Ishikawa (cell line): ENCODE measurements around the gene TBC1D13.

ENCODE experiments used
- CEBPB ChIP-seq: IDR thresholded peaks from 2 replicates; pipeline ENCODE4 v1.6.1; 2012
- CREB1 ChIP-seq: IDR thresholded peaks from 2 replicates; pipeline ENCODE4 v1.6.1; 2012; ENCODE audit warnings: low read depth
- EGR1 ChIP-seq: IDR thresholded peaks from 2 replicates; pipeline ENCODE4 v1.6.1; 2012
- EP300 ChIP-seq: IDR thresholded peaks from 2 replicates; pipeline ENCODE4 v1.6.1; 2012; ENCODE audit warnings: borderline replicate concordance
- FOXM1 ChIP-seq: IDR thresholded peaks from 2 replicates; pipeline ENCODE4 v1.6.1; 2012; ENCODE audit warnings: low read depth, borderline replicate concordance
- NFIC ChIP-seq: IDR thresholded peaks from 2 replicates; pipeline ENCODE4 v1.6.1; 2012
- RAD21 ChIP-seq: IDR thresholded peaks from 2 replicates; pipeline ENCODE4 v1.6.1; 2012; ENCODE audit warnings: low read depth
- TAF1 ChIP-seq: IDR thresholded peaks from 2 replicates; pipeline ENCODE4 v1.6.1; 2012; ENCODE audit warnings: low read depth, mild to moderate bottlenecking
- TCF12 ChIP-seq: IDR thresholded peaks from 2 replicates; pipeline ENCODE4 v1.6.1; 2012; ENCODE audit warnings: low read depth
- TEAD4 ChIP-seq: IDR thresholded peaks from 2 replicates; pipeline ENCODE4 v1.6.1; 2012
- YY1 ChIP-seq: IDR thresholded peaks from 2 replicates; pipeline ENCODE4 v1.6.1; 2012; ENCODE audit warnings: low read depth
- ZBTB7A ChIP-seq: IDR thresholded peaks from 2 replicates; pipeline ENCODE4 v1.6.1; 2012; ENCODE audit warnings: low read depth
- TF ChIP-seq, protein P1 (sequence below): IDR thresholded peaks from 2 replicates; pipeline ENCODE4 v1.6.1; 2012
- TF ChIP-seq, protein P2 (sequence below): IDR thresholded peaks from 2 replicates; pipeline ENCODE4 v1.6.1; 2012
- TF ChIP-seq, protein P3 (sequence below): IDR thresholded peaks from 2 replicates; pipeline ENCODE4 v1.6.1; 2012; ENCODE audit warnings: low read depth, mild to moderate bottlenecking

TBC1D13 gene

DNA sequence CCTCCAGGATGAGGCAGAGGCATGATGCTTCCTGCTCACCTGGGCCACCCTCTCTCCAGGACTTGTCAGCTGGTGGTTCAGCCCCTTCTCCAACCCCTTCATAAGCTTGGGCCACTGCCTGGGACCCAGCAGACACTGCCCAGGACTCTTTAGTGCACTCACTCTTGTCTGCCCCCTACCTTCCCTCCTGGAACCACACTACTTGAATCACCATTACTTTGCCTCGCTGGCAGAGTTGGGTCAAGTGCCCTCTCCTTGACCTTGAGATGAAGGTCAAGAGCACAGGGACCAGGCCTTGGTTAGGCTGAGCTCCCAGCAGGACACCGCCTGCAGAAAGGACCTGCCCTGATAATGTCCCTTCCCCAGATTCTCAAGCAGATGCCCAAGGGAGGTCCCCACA is 22.8 kb downstream of the TBC1D13 start:
- TF ChIP-seq CREB1 (no peak), YY1 (no peak), ZBTB7A (no peak)
- TF ChIP-seq, protein P1, sequence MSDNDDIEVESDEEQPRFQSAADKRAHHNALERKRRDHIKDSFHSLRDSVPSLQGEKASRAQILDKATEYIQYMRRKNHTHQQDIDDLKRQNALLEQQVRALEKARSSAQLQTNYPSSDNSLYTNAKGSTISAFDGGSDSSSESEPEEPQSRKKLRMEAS, result no peak

DNA sequence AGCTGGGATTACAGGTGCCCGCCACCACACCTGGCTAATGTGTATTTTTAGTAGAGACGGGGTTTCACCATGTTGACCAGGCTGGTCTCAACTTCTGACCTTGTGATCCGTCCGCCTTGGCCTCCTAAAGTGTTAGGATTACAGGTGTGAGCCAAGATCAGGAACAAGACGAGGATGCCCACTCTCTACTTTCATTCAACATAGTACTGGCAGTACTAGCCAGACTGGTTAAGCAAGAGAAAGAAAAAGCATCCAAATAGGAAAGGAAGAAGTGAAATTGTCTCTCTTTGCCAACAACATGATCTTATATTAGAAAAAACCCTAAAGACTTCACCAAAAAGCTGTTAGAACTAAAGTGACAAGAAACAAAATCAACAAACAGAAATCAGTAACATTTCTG is 23.8 kb downstream of the TBC1D13 start:
- TF ChIP-seq TCF12 (no peak), CEBPB (no peak), YY1 (no peak), EP300 (no peak), EGR1 (no peak), NFIC (no peak), TEAD4 (no peak), ZBTB7A (no peak), CREB1 (no peak), FOXM1 (no peak), RAD21 (no peak), TAF1 (no peak)
- TF ChIP-seq, protein P1, result no peak
- TF ChIP-seq, protein P2, sequence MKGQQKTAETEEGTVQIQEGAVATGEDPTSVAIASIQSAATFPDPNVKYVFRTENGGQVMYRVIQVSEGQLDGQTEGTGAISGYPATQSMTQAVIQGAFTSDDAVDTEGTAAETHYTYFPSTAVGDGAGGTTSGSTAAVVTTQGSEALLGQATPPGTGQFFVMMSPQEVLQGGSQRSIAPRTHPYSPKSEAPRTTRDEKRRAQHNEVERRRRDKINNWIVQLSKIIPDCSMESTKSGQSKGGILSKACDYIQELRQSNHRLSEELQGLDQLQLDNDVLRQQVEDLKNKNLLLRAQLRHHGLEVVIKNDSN, result no peak
- TF ChIP-seq, protein P3, sequence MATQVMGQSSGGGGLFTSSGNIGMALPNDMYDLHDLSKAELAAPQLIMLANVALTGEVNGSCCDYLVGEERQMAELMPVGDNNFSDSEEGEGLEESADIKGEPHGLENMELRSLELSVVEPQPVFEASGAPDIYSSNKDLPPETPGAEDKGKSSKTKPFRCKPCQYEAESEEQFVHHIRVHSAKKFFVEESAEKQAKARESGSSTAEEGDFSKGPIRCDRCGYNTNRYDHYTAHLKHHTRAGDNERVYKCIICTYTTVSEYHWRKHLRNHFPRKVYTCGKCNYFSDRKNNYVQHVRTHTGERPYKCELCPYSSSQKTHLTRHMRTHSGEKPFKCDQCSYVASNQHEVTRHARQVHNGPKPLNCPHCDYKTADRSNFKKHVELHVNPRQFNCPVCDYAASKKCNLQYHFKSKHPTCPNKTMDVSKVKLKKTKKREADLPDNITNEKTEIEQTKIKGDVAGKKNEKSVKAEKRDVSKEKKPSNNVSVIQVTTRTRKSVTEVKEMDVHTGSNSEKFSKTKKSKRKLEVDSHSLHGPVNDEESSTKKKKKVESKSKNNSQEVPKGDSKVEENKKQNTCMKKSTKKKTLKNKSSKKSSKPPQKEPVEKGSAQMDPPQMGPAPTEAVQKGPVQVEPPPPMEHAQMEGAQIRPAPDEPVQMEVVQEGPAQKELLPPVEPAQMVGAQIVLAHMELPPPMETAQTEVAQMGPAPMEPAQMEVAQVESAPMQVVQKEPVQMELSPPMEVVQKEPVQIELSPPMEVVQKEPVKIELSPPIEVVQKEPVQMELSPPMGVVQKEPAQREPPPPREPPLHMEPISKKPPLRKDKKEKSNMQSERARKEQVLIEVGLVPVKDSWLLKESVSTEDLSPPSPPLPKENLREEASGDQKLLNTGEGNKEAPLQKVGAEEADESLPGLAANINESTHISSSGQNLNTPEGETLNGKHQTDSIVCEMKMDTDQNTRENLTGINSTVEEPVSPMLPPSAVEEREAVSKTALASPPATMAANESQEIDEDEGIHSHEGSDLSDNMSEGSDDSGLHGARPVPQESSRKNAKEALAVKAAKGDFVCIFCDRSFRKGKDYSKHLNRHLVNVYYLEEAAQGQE, result no peak

DNA sequence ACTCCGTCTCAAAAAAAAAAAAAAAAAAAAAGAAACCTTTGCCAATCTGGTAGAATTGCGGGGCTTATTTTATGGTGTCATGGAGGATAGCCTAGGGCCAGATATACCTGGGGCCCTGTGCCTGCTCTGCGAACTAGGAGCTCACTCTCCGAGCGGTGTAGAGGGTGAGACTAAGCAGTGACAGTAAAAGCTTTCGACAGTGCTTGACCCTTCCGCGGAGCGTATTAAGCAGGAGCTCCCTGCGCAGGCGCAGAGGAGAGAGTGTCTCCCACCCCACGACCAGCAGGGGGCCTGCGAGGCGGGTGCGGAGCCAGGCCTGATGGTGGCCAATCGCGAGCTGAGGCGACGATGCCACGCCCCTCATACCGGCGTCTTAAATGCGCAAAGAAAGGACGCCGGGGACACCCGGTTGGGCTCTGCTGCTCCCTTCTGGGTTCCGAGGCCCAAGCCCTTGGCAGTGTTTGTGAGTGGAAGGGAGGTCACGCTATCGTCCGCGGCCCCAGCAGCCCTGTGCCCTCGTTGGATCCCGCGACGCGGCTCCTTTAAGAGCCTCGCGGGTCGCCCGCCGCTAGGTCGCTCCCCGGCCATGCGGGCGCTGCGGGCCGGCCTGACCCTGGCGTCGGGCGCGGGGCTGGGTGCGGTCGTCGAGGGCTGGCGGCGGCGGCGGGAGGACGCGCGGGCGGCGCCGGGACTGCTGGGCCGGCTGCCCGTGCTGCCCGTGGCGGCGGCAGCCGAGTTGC is 31.2 kb downstream of the TBC1D13 start, which contains the start of gene ENDOG:
Gene ENDOG, plus strand, starts transcription at position 402 of the 740 bp plus-strand sequence. Its CDS starts 185 bp downstream, at position 587.
- TF ChIP-seq TAF1 (peak; percentile 72; the same call in 1 of the 2 replicates), CREB1 (no peak), TCF12 (no peak), EGR1 (no peak), FOXM1 (no peak), ZBTB7A (0 out of 2 replicates have a peak, but pooled peaks have one; percentile 18), EP300 (no peak), YY1 (no peak; the same call in 1 of the 2 replicates)
- TF ChIP-seq, protein P1, result no peak; the same call in 1 of the 2 replicates

DNA sequence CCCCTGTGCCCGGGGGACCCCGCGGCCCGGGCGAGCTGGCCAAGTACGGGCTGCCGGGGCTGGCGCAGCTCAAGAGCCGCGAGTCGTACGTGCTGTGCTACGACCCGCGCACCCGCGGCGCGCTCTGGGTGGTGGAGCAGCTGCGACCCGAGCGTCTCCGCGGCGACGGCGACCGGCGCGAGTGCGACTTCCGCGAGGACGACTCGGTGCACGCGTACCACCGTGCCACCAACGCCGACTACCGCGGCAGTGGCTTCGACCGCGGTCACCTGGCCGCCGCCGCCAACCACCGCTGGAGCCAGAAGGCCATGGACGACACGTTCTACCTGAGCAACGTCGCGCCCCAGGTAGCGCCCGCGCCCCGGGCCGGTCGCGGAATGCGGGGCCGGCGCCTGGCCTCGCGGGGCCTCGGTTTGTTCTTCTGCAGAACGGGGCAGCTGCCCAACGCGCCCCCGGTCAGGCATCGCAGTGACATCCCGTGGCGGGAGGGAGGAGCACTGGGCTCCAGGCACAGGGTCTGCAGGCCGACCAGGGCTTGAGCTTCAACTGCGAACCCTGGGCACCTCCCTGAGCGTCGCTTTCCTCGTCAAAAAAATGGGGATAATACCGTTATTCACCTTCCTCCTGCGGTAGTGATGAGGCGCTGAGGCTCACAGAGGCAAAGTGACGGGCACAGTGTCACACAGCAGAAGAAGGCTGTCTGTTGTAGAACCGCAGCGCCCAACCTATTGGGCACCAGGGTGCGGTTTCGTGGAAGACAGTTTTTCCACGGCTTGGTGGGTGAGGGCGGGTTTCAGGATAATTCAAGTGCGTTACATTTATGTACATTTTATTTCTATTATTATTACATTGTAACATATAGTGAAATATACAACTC is 32.0 kb downstream of the TBC1D13 start:
- TF ChIP-seq FOXM1 (no peak), ZBTB7A (no peak), TEAD4 (0 out of 2 replicates have a peak, but pooled peaks have one; percentile 3), TCF12 (peak; percentile 39; the same call in 1 of the 2 replicates), EGR1 (no peak), RAD21 (no peak), YY1 (no peak), CREB1 (no peak), NFIC (peak; percentile 10; the same call in 1 of the 2 replicates), TAF1 (no peak)
- TF ChIP-seq, protein P3, result no peak
- TF ChIP-seq, protein P2, result 0 out of 2 replicates have a peak, but pooled peaks have one; percentile 17
- TF ChIP-seq, protein P1, result peak; percentile 75
